Measurements from ENCODE around the gene ARPC1B.
"Not testable (repeated sequence)": the region's sequence is repeated elsewhere in the genome, so short reads cannot be mapped to it uniquely, and the experiment has no call there.

The ARPC1B gene

DNA sequence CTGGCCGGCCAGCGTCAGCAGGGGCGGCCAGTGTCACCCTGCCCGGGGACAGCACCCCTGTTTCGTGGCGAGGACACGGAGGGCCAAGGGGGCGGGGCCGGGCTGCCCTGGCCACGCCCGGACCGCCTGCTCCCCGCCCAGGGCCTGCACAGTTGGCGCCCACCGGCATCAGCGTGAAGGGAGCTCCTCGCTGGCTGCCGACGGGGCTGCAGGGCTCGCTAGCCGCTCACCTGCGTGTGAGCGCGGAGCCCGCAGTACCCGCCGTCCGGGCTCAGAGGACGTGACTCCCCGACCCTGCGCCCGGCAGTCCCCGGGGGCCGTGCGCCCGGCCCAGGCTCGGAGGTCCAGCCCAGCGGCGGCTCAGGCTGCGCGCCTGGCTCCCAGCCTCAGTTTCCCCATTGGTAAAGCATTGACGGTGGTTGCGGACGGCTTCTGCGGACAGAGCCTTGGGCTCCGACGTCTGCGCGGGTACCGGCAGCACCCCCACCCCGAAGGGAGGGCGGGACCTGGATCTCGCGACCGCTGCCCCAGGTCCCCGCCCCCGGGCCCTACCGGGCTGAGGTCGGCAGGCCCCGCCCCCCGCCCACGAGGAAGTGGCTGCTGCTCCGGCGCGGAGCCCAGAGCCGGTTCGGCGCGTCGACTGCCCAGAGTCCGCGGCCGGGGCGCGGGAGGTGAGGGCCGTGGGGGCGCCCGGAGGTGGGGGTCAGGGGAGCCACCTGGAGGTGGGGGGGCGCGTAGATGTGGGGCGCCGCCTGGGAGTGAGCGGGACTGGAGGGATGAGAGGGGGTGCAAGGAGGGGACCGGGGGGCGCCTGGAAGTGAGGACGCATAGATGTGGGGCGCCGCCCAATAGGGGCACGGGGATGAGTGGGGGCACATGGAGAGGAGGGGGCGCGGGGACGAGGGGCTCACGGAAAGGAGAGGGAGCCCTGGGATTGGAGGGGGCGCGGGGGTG lies at the start of gene ARPC1B:
Gene ARPC1B, plus strand, starts transcription at position 620 of the 954 bp plus-strand sequence. CDS start 10,985 bp downstream, outside the sequence.
- DNase-seq = peak; percentile 7

DNA sequence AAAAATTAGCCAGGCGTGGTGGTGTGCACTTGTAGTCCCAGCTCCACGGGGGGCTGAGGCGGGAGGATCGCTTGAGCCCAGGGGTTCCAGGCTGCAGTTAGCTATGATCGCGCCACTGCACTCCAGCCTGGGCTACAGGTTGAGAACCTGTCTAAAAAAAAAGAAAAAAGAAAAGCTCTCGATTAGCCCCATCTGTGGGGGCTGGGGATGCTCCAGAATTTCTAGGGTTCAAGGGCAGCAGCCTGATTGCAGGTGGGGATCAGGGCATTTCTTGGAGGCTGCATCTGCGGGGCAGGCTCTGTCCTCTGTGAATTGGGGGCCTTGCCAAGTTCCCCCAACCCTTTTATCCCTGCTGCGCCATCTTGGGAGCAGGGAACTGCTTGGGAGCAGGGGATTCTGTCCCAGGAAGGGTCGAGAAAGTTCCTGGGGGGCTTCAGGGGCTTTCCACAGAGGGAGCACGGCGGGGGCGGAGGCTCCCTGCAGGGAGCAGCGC lies 49.5 kb upstream of the ARPC1B start:
- DNase-seq = peak; percentile 27

DNA sequence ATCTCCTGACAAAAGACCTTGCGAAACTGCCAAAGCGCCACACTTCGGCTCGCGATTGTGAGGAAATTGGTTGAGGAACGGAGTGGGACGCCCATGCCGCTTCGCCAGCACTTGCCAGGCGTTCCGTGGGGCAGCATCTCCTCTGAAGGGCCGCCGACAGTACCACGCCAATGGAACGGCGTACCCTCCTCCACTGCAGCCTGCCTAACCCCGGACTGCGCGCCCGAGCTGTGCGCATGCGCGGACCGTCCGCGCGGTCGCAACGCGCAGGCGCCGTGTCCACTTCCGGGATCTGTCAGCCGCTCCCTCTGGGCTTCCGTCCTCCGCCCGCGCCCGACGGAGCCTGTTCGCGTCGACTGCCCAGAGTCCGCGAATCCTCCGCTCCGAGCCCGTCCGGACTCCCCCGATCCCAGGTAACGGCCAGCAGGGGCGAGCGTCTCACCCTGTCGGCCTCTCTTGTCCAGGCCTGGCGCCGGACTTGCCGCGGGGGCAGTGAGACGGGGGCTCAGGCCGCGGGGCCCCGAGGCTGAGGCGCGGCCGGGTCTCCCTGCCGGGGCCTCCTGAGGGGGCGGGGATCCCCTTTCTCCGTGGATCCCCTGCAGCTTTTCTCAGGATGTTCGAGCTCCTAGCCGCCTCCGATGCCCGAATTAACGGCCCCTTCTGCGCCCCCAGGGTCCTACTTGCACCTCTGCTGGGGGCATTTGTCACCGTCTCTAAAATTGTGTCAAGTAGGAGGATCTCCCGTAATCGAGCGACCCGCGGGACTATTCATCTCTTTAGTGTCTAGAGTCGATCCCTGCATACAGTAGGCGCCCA lies 48.7 kb upstream of the ARPC1B start, which contains the start of gene ARPC1A:
Gene ARPC1A, plus strand, starts transcription at position 307 of the 816 bp plus-strand sequence. CDS start 7,456 bp downstream, outside the sequence.
- peak; percentile 93 for DNase-seq

DNA sequence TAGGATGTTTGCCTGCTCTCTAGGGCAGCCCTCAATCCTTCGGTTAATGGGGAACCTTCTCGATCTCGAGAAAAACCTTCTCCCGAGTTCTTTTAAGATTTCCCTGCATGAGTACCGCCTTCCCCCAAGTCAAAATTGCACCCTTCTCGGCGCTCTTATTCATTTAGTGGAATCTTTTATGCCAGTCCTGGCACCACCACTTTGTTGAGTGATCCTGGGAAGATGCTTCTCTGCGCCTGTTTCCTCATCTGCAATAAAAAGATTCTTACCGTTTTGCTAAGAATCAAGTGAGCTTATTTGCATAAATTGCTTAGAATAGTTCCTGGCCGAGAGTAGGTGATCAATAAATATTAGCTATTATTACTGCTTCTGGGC lies 48.1 kb upstream of the ARPC1B start:
- no peak for DNase-seq

DNA sequence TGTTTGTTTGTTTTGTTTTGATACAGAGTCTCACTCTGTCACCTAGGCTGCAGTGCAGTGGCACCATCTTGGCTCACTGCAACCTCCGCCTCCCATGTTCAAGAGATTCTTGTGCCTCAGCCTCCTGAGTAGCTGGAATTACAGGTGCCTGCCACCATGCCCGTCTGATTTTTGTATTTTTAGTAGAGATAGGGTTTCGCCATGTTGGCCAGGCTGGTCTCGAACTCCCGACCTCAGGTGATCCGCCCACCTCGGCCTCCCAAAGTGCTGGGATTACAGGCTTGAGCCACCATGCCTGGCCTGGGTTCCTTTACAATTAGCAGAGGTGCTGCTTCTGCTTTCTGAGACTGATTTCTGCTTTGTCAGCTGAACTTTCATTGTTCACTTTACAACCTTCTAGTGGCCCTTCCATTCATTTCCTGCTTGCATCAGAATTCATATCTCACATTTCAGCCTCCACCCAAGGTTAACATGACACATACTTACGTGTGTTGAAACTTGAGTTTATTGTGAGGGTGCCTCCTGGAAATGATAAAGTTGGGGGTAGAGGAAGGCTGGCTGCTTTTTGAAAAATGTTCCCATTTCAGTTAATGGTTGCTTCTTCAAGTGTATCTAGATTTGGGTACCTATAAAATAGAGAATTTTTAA lies 44.1 kb upstream of the ARPC1B start:
- not testable (repeated sequence) for DNase-seq

DNA sequence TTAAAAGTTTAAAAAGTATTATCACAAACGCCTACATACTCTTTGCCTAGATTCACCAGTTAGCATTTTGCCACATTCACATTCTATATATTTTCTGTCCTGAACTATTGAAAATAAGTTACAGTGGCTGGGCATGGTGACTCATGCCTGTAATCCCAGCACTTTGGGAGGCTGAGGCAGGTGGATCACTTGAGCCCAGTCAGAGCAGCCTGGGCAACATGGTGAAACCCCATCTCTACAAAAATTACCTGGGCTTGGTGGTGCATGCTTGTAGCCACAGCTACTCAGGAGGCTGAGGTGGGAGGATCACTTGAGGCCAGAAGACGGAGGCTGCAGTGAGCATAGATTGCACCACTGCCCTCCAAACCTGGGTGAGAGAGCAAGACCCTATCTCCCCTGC lies 43.5 kb upstream of the ARPC1B start:
- DNase-seq = no peak

DNA sequence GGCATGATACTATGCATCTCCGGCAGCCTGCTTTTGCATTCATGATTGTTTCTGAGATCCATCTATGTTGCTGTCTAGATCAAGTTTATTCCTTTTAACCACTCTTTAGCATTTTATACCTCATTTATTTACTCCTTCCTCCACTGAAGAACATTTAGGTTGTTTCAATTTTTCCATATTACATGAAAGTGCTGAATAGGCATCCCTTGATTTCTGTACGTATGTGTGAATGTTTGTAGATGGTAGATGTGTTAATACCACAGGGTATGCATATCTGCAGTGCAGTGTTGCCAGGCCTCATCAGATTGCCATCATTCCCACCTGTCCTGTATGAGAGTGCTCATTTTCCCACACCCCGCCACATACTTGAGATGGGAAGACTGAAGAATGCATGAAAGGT lies 34.9 kb upstream of the ARPC1B start:
- DNase-seq = no peak

DNA sequence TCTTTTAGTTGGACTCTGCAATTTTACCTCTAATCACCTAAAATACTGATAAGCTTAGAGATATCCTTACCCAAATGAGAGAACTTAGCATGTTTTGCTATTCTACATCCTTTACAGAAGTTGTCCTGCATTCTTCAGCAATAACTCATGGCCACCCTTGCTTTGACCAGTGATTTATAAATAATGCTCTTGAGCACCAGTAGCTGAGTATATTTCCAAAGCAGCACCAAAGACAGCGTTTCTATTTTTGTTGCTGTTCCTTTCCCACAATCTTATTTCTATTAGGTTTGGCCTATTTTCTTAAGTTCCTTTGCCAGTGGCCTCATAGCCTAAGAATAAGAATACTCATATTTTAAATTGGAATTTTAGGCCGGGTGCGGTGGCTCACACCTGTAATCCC lies 33.9 kb upstream of the ARPC1B start:
- no peak for DNase-seq

DNA sequence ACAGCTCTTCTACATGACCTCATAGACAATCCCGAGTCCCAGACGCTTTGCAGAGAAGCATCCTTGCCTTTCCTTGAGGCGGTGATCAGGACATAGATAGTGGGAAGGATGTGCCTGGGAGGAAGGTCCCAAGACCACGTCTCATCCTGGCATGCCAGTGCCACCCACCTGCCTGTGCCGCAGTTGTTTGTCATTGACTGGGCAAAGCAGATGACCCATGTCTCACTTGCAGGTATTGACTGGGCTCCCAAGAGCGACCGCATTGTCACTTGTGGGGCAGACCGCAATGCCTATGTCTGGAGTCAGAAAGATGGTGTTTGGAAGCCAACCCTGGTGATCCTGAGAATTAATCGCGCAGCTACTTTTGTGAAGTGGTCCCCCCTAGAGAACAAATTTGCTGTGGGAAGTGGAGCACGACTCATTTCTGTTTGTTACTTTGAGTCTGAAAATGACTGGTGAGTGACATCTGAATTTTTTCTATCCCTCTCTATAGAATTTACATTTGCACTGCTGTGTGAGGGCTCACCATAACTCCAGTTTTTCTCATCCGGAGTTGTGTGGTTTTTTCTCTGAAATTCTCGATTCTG lies 30.4 kb upstream of the ARPC1B start:
- no peak for DNase-seq

DNA sequence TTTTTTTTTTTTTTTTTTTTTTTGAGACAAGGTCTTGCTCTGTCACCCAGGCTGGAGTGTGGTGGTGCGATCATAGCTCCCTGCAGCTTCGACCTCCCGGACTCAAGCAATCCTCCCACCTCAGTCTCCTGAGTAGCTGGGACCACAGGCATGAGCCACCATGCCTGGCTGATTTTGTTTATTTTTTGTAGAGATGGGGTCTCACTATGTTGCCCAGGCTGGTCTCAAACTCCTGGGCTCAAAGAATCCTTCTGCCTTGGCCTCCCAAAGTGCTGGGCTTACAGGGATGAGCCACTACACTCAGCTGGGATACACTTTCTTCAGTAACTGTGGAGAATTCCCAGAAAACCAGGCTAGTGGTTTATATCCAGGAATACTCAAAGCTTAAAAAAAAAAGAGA lies 23.9 kb upstream of the ARPC1B start:
- DNase-seq = not testable (repeated sequence)

DNA sequence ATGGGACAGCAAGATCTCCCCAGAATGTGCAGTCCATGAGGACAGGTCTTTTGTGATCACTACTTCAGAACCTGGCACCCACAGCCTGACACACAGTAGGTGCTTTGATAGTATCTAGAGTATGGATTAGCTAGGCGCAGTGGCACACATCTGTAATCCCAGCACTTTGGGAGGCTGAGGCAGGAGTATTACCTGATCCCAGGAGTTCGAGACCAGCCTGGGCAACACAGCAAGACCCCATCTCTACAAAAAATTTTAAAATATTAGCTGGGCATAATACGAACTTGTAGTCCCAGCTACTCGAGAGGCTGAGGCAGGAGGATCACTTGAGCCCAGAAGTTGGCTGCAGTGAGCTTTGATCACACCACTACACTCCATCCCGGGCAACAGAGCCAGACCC lies 22.3 kb upstream of the ARPC1B start:
- DNase-seq = no peak

DNA sequence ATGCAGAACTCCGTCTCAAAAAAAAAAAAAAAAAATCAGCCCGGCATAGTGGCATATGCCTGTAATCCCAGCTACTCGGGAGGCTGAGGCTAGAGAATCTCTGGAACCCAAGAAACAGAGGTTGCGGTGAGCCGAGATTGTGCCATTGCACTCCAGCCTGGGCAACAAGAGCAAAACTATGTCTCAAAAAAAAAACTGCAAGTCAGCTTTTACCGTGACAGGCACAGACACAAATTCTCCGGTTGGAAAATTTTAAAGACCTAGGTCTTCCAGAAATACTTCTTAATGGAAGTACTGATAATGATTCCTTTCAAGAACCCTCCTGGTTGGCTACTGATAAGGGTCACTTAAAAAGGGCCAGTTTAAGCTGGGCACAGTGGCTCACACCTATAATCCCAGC lies 19.4 kb upstream of the ARPC1B start:
- DNase-seq = no peak

DNA sequence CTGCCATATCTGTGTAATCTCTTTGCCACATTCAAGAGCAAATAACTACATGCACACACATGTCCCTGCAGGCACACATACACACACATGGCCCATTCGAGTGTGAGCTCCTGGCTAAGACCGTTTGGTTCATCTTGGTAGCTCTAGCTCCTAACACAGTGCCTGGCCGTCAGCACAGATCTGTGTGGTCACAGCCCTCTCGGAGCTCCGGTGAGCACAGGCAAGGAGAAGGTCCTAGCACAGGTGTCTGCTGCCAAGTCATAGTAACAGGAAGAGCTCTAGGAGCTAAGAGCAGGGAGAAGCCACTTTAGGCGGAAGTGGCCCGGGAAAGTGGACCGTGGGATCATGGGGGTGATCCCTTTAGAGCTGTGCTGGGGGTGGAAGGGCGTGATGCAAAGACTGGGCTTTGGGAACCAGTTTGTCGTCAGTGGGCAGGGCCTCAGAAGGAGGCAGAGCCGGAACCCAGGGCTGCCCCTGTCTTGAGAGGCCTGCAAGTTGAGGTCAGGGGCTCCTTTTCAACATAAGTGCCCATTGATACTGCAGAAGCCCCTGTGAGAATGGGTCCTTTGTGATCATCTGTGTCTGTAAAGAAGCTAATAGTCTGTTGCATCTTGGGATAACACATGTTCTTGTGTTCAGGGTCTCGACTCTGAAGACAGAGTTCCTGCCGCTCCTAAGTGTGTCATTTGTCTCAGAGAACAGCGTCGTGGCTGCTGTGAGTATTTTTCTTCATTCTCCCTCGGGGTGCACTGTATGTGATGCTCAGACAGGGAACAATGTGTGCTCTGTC lies 16.6 kb upstream of the ARPC1B start:
- no peak for DNase-seq

DNA sequence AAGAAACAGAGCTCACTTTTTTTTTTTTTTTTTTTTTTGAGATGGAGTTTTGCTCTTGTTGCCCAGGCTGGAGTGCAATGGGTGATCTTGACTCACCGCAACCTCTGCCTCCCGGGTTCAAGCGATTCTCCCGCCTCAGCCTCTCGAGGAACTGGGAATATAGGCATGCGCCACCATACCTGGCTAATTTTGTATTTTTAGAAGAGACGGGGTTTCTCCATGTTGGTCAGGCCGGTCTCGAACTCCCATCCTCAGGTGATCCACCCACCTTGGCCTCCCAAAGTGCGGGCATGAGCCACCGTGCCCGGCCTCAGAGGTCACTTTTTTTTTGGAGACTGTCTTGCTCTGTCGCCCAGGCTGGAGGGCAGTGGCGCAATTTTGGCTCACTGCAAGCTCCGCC lies 16.0 kb upstream of the ARPC1B start:
- DNase-seq = not testable (repeated sequence)

DNA sequence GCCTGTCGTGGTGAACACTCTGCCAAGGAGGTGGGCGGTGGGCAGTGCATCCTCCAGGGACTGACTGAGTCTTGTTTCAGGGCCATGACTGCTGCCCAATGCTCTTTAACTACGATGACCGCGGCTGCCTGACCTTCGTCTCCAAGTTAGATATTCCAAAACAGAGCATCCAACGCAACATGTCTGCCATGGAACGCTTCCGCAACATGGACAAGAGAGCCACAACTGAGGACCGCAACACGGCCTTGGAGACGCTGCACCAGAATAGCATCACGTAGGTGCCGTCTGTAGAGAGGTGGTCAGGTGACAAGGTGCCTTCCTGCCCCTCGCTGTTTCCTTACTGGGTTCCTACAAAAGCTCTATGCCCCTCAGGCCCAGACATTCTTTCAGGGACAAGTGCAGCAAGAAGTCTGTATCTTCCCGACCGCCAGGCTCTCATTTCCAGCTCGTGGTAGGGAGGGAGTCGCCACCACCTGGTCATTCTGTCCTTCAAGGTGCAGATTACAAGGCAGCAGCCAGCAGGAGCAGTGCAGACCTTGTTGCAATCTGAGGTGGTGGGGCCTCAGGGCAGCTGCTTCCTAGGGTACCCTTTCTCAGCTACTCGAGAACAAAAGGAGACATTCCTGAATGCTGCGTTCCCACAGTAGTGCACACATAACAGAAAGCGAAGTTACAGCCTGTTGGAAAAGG lies 14.9 kb upstream of the ARPC1B start:
- DNase-seq = no peak

DNA sequence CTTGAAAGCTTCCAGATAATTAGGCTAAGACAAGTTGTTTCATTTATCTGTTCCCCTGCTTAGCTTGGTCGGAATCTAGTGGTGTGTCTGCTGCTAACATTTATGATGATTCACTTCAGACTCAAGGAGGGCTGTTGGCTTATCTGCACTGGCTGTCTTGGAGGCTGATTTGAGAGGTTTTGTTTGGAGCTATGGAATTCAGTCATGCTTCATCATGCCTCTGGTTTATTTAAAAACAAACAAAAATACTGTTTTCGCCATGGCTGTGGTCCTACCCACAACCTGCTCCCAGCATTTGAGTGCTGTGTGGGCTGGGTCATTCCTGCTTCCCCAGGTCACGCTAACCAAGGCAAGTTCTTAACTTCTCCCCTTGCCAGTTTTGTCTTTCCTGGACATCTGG lies 11.7 kb upstream of the ARPC1B start:
- DNase-seq = no peak

DNA sequence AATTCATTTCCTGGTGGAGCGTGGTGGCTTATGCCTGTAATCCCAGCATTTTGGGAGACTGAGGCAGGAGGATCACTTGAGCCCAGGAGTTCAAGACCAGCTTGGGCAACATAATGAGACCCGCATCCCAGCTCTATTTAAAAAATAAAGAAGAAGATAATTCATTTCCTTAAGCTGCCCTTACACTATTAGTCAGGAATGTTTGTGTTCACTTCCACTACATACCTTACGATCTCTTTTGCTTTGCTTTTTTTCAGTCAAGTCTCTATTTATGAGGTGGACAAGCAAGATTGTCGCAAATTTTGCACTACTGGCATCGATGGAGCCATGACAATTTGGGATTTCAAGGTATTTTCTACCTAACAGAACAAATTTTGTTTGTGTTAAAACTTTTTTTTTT lies 11.2 kb upstream of the ARPC1B start:
- no peak for DNase-seq

DNA sequence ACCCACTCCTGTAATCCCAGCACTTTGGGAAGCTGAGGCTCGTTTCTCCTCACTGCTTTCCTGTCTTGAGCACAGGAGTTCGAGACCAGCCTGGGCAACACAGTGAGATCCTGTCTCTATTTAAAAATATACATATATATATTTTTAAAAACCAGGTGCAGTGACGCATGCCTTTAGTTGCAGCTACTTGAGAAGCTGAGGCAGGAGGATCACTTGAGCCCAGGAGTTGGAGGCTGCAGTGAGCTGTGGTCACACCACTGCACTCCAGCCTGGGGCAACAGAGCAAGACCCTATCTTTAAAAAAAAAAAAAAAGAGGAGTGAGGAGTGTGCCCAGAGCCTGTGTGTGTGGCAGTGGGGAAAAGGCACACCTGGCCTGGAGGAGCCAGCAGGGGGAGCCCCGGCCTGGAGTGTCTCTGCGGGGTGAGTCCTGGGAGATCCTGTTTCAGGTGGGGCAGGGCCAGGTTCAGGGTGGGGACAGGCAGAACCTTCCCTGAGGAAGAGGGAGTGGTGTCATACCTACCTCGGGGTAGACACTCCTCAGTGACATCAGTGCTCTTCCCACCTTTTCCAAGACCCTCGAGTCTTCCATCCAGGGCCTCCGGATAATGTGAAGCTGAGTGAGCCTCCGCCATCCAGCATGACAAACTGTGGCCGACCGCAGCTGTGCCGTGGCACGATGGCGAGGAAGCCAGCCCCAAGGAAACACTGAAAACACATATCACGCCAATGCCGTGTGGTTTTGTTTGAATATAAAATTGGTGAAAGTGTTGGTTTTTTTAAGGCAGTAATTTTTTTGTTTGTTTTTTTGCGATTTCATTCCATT lies 9.0 kb upstream of the ARPC1B start:
- peak; percentile 14 for DNase-seq

DNA sequence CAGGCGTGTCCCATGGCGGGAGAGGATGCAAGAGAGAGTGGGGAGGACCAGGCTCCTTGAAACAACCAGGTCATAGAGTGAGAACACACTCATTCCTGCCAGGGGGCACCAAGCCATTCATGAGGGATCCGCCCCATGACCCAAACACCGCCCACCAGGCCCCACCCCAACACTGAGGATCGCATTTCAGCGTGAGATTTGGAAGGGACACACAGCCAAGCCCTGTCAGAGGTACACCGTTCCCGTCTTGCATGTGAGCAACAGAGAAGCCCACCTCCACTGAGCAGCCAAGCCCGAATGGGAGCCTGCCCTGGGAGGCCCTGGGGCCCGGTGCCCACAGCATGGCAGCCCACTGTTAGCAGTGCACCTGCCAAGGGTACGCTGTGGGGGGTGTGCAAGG lies 7.9 kb upstream of the ARPC1B start:
- no peak for DNase-seq

DNA sequence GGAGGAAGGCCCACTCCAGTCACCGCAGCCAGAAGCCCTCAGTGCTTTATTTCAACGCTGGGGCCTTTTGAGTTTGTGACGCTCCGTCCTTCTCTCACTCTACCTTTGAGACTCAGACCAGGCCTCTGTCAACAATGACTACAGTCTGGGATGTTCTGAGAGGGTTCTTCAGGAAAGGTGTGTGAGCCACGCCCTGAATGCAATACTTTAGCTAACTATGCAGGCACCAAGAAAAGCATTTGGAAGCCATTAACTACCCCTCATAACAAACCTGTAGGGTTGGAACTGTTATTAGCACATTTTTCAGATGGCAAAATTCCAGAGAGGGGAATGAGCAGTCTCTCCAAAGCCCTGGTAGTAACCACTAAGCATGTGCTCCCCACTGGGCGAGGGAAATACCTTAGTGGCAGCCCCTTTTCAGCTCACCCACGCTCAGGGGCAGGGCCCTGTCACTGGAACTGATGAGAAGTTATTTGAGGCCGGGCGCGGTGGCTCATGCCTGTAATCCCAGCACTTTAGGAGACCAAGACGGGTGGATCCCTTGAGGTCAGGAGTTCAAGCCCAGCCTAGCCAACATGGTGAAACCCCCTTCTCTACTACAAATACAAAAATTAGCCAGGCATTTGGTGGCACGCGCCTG lies 5.7 kb upstream of the ARPC1B start:
- DNase-seq = no peak
